GM10847 (cell line): ENCODE data around the gene NKX2-8.

Source experiments
- POLR2A ChIP-seq: IDR thresholded peaks from 2 replicates; pipeline ENCODE4 v1.6.1; 2011; ENCODE audit not compliant: insufficient read length; ENCODE audit errors: extremely low read depth

Gene NKX2-8

DNA sequence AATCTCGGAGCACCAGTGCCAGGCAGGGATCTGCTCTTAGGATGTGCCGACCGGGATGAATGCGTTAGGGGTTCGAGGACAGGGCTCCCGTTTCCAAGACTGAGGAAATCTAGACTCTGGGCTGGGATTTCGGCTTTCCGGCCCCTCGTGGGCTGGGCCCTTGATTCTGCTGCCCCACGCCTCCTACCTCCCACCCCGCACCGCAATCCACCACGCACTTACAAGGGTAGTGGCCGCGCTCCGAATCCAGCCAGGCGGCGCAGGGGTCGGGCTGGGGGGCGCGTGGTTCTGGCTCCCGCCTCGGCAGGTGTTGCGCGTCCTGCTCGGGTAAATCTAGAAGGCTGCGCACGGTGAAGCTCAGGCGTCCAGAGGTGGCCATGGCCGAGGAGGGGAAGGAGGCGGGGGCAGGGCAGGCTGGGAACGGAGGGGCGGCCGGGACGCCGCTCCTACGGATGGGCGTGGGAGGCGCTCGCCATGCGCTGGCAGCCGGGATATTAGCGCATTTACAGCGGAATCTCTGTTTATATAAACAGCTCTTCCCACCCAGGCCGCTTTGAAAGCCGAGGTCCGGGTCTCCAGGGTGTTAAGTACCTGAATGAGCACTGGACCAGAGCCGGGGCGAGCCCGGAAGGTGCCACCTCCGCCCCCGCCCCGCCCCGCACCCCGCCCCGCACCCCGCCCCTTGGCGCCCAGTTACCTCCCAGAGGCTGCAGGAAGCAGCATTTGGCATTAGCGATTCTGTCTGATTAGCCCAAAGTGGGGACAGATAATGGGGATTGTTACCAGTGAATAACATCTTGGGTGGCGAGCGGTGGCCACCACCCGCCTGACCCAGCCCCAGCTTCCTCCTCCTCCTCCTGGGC lies at the start of gene NKX2-8:
Gene NKX2-8 (minus strand): TSS at position 604 of the 863 bp plus-strand sequence. CDS start 225 bp downstream, at position 379.
- TF ChIP-seq POLR2A: no peak

DNA sequence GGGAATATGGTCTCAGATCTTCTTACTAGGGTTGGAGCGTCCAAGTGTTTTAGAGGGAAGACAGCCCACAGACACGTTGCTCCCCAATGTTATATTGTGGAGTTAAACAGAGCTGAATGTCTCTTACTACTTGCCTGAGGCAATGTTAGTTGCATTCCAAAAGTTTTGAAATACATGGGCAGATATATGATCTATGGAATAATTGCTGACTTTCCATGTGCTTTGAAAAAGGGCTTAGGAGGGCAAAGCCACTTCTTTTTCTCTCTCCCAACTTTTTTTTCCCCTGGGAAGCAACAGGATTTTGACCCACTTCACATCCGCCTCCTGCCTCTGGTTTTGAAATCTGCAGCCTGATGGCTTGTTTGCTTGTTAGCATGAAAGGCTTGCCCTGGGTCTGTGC lies 45.6 kb upstream of the NKX2-8 start:
- no peak for TF ChIP-seq POLR2A

DNA sequence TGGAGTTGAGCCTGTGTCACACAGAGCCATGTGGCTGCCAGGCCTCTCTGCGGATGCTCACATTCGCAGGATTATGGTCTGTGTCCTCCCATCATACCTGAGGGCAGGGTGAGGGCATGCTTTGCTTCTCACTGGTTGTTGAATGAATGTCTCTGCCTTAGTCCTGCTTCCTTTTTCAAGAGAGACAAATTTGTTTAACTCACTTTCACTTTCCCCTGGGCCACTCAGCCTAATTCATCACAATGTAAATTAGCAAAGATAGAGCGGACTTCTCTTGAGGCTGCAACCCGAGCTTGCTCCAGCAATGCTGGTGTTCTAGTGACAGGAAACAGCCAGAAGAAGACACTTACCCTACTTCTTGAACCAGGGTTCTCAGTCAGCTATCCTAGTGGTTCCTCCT lies 43.7 kb upstream of the NKX2-8 start:
- no peak for TF ChIP-seq POLR2A

DNA sequence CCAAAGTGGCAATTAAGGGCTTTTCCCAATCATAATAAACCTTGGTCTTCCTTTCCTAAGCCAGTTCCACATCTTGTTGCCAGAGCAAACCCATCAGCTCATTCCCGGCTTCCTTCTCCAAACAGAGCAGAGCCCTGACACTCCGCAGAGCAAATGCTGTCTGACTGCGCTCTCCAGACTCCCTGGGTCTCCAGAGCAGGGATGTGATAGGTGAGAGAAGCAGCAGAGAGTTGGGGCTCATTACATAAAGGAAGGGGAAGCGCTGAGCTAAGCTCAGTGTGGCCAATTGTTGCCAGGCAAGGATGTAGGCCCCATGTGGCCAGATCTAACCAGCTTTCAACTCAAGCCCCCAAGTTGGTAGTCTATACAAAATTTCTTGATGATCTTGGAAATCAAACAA lies 43.0 kb upstream of the NKX2-8 start:
- TF ChIP-seq POLR2A: no peak

DNA sequence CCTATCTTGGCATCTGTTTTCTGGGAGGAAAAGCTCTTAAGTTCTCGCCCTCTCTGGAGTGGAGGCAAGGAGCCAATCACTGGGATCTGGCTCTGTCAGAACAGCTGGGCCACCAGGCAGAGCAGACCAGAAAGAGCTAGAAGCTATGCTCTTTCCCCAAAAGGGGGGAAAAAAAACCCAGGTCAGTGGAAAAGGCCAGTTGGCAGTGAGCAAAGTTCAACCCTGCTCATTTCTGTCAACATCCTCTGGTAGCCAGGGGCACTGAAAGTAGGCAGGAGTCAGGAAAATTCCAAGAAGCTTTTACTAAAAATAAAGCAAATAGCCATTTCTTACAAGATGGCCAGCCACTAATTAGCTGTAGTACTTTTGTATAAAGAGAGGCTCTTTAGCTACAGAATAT lies 42.6 kb upstream of the NKX2-8 start:
- TF ChIP-seq POLR2A: no peak

DNA sequence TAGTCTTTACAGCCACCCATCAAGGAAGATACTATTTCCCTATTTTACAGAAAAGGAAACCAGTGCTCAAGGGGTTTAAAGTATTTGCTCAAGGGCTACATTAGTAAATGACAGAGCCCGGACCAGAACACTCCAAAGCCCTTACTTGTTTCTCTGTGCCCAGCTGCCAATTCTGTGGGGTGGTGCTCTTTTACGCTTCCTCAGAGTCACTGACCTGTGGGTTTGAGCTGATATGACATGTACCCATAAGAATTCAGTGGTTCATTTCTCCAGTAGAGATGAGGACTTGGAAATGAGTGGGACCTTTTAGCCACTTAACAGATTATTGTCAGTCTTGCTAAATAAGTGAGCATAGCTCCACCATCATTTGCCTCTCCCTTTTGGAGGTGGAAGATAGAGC lies 37.4 kb upstream of the NKX2-8 start:
- no peak for TF ChIP-seq POLR2A

DNA sequence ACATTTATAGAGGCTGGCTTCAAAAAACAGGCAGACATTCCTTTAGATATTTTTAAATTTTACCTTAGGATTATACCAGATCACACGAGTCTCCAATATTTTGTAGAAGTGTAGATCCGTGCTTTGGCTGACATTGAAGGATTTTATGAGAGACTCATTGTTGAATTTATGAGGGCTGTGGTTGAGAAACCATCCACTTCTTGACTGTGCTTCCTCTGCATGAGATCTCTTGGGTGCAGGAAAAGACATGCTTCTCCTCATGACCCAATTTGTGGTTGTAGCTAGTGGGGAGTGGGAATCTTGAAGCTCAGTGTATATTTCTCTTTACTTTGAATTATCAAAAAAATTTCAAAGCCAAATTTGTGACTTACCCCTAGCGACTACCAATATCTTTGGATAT lies 36.7 kb upstream of the NKX2-8 start:
- no peak for TF ChIP-seq POLR2A

DNA sequence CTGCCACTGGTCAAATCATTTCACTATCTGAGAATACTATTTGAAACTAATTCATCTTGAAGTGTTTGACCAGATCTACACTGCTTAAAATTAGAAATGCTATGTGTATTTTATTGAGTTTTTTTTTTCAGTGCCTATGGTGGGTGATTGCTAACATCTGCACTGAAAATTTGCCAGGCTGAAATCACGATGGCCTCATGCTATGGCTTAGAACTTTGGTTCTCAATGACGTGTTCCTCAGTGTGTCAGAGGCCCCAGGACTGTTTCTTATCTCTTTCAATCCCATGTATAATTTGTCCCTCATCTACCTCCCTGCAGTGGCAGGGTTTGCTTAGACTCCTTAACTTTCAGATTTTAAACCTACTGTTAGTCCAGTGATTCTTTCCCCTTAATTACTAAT lies 36.2 kb upstream of the NKX2-8 start:
- no peak for TF ChIP-seq POLR2A

DNA sequence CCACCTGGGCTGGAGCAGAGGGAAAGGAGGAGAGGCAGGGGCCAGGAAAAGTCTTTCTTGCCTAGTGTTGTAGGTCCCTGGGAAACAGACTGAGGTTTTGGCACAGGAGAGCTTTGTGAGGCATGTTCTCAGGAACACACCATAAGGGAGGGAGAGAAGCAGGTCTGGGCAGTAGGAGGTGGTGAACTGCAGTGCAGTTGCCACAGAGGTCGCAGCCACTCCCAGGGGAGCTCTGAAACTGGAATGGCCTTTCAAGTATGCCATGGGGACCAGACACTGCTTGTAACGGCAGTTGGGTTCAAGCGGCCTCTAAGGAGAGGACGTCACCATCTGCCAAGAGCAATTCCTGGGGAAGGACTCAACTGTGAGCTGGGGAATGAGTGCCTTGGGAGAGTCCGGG lies 35.4 kb upstream of the NKX2-8 start:
- TF ChIP-seq POLR2A: no peak

DNA sequence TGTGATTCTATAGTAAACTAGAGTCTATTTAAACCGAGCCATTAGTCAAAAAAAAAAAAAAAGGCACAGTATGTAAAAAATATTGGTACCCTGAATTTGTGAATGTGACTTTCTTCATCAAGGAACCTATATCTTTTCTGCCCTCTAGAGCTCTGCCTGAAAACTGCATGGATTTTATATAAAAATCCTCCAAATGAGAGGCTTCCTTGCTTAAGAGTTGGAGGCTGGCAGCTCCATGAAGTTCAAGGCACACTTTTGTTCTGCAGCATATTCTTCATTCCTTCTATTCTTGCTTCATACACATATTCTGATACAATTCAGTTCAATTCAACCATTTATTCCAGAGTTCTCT lies 23.1 kb upstream of the NKX2-8 start:
- TF ChIP-seq POLR2A: no peak

DNA sequence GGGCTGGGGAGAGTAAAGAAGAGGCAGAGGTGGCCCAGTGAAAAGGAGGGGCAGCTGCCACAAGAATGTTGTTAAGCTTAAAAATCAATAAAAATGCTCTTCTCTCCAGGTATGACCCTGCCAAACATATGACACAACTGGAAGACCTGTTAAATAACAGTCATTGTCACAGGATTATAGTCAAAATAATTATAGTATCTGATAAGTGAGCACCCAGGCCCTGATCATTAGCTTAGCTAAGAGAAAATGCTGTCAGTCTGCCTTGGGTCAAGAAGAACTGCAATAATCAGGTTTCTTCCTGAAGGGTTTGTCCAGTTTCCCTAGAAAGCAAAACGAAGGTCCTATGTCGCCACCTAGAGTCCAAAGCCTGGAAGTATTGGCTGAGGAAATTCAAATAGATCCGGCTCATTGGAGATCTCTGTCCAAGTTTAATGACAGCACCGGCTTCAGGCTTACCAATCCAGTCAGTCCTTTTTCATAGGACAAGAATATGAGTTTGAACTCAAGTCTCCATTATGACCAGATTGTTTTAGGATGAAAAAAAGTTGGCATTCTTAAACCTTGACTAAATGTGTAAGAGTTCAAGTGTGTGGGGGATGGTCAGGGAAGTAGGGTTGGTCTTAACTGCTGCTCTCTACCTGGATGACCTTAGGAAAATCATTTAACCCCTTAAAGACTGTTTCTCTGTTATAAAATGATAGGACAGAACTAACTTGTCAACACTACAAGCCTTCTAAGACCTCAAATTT lies 22.5 kb upstream of the NKX2-8 start:
- TF ChIP-seq POLR2A: no peak

DNA sequence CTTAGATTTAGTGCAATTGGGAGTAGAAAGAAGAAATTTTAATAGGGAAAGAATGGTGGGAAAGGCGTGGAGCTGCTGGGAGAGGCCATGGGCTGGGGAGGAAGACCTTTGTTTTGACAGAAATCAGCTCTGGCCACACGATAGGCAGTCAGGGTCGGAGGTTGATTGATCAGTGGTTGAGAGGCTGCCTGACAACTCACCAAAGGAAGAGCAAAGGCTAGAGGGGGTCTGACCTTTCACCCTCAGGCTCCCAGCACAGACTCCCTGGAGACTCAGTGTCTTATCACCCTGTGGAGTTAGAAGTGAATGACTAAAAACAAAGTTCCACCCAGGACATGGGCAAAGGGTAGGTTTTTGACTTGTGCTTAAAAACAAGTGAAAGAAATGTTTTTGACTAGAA lies 18.0 kb upstream of the NKX2-8 start:
- TF ChIP-seq POLR2A: no peak

DNA sequence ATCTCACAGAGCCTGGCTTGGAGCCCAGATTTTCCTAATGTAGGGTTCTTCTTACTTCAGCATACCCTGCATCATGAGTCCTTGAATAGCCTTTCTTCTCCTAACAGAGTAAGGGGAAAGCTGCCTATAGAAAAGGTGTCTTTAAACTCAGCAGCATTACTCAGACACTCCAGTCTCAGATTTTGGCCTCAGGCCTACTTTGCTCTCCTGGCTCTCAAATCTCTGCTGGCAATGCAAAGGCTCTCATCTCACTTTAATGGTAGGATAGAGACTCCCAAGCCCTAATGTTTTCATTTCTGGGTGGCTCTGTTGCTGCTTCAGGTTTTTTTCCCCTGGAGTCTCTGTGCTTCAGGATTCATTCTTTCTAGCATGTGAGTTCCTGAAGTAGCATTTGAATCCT lies 9.1 kb upstream of the NKX2-8 start:
- TF ChIP-seq POLR2A: no peak

DNA sequence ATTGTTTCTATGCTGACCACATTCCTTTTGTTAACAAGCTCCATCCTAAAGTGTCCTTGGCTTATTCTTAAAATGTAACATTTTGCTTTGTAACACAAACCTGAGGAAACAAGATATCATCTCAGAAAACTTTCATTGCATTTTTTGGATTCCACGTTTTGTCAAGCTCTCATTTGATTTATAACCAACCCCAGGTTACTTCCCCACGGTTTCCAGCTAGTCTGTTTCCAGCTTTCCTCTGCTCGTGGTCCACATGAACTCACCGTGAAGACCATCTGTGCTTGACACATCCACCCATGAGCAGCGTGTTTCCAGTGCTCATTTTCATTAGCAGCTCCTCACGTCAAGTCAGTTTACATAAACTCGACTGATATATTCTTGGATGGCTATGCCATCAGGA lies 6.4 kb upstream of the NKX2-8 start:
- no peak for TF ChIP-seq POLR2A

DNA sequence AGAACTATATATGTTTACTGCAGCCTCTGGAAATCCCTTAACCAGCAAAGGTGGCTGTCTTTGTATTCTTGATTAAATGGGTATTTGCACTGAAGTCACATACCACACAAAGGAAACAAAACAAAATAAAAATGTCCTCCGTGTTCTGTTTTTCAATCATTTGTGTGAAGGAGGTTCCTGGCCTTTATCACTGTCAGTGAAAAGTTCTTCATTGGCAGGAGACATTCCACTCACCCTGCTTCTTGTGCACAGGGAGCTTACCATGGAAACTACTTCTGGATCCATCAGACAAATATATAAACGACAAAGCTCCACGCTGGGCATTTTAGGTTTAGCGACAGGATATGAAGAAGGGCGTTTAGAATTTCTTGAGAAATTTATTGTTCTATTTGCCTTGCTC lies 5.7 kb upstream of the NKX2-8 start:
- no peak for TF ChIP-seq POLR2A

DNA sequence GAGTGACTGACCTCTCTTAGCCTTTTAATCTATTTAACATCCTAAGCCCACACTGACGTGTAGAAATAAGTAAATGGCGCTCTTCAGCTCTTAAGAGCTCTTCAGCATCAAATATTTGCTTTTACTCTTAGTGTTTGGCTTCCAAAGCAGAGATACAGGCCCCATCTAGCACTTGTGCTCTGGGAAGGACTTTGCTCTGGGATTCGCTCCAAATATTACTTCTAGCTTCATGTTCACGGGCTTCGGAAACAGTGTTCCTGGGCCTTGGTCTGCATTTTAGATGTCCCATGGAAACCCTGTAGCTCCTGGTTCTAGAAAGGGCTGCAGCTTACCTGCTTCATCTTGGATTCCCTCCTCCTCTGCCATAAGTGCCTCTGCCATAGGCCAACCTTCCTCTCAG lies 2.7 kb upstream of the NKX2-8 start:
- TF ChIP-seq POLR2A: no peak
